Hematopoietic multipotent progenitor cell treated with erythropoietin and hydrocortisone succinate and interleukin-3 and kit ligand, for 17 days (in vitro differentiated cells): ENCODE data around the gene HECTD3.
A peak's percentile ranks its signal among the peaks of the same experiment; 100 is the strongest.
"Not testable (repeated sequence)": the region's sequence is repeated elsewhere in the genome, so short reads cannot be mapped to it uniquely, and the experiment has no call there.

Experiments
- DNase-seq: peaks from one replicate; pipeline ENCODE4 v3.0.0-alpha.2; 2015; ENCODE audit warnings: low spot score

The HECTD3 gene

DNA sequence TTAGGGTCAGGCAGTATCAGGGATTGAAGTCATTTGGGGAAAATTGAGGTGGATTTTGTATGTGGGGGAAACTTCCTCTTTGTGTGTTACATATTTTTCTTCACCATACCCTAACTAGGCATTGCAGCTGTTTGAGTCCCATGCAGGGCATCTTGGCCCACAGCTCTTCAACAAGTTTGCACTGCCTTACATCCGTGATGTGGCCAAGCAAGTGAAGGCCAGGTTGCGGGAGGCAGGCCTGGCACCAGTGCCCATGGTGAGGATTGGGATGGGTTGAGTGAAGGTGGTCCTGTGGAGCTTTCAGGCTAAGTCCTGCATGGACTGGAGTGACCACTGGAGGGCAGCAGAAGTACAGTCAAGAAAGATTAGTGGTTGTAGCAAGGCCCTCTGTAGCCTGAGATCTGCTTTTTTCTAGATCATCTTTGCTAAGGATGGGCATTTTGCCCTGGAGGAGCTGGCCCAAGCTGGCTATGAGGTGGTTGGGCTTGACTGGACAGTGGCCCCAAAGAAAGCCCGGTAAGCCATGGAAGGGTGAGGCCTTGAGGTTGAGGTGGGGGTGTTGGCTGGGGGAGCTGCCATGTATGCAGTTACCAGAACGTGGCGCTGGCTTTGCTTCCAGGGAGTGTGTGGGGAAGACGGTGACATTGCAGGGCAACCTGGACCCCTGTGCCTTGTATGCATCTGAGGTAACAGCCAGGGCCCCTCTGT lies 3.4 kb upstream of the HECTD3 start:
- peak; percentile 90 for DNase-seq

DNA sequence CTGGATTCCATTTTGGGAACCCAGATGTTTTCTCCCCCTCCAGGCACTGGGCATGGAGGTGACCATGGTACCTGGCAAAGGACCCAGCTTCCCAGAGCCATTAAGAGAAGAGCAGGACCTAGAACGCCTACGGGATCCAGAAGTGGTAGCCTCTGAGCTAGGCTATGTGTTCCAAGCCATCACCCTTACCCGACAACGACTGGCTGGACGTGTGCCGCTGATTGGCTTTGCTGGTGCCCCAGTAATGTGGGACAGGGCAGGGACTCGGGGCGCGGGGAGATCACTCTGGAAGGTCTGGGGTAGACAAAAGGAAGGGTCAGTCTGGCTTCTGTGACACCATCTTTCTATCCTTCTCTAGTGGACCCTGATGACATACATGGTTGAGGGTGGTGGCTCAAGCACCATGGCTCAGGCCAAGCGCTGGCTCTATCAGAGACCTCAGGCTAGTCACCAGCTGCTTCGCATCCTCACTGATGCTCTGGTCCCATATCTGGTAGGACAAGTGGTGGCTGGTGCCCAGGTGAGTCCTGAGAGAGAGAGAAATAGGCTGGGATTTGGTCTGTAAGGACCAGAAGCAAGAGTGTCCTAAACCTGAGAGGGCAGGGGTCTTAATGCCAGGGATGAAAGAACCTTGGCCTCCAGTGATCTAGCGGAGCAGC lies 2.6 kb upstream of the HECTD3 start:
- DNase-seq, result peak; percentile 49

DNA sequence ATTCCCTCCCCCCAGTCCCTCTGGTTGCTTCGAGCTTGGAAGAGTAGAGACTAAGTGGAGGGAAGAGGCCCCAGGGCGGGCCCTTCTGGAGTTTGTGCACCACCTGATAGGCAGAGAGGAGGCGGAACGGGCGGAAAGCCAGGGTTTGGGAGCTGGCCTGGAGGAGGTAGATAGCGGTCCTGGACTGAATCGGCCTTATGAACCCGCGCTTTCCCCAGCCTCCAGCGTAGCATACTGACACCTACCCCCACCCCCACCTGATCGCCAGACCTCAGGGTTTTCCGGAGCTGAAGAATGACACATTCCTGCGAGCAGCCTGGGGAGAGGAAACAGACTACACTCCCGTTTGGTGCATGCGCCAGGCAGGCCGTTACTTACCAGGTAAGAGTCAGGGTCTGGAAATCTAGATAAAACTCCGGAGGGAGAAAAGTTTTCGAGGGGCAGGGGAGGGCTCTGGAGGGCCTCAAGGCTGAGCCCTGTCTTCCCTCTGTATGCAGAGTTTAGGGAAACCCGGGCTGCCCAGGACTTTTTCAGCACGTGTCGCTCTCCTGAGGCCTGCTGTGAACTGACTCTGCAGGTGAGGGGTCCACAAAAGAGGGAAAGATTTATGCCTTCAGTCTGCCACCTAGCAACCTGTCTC lies 1.6 kb upstream of the HECTD3 start:
- peak; percentile 95 for DNase-seq

DNA sequence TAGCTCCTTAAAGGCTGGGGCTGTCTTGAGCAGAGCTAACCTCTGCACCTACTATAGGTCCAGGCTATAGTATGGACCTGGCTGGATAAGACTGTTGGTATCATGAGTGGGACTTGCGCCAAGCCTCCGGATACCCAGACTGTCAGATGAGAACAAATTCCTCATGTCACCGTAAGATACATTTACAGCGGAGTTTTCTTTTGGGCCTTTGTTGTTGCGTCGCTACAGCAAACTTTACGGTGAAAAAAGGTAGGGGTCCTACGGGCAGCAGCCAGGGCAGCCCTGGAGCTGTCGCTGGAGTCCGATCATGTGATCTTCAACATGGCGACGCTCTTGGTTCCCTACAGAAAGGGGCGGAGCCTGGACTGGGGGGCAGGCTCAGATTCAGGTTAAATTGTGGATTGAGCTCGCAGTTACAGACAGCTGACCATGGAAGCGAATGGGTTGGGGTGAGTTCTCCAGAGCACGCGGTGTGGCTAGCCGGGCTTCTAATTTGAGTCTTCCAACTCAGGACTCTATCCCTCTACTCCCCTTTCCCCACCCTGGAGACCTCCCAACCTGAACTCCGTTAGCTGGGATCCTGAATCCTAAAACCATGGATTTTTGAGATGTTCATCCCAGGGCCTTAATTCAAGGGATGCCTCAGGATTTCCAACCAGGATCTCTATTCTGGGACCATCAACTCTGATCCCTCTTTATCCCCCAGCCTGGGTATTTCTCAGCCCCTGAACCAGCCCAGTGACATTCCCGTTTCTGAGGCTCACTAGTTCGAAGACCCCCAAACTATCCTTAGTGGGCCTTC lies 914 bp upstream of the HECTD3 start, which contains the start of gene UROD:
Gene UROD, plus strand, starts transcription at position 418 of the 802 bp plus-strand sequence. Its CDS starts 12 bp downstream, at position 430.
- peak; percentile 97 for DNase-seq

DNA sequence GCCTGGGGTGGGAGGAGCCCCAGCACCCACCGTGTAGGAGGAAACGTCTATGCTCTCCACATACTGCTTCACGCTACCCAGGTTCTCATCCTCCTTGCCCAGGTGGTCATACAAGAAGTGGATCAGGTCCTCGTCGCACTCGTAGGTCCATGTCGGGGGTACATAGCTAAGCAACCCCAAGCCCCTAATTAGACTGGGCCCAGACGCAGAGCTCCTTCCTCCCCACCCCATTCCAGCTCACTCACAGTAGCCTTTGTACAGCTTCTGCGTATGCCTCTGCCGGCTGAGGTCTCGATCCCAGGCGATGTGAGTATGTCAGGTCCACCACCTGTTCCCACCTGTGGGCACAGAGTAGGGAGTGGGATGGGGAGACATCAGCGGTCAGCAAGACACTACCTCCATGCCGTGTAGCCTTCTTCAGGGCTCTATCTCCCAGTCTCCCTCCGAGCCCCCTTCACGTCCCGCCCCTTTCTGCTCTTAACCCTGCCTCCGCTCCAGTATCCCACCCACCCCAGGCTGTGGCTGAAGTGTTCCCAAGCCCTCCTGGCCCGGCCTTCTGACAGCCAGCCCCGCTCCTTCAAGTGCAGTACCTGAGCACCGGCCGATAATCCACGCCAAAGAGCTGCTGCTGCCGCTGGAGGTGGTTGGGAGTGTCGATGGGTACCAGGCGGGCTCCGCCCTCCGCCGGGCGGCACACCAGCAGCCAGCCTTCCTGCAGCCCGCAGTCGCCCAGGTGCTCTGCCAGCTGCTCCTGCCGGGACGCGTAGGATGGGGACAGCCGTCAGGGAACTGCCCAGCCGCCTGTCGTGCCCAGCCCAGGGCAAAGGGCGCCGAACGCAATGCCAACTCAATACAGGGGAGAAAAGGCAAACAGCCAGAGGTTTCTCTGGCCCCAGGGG lies 919 bp downstream of the HECTD3 start:
- peak; percentile 64 for DNase-seq

DNA sequence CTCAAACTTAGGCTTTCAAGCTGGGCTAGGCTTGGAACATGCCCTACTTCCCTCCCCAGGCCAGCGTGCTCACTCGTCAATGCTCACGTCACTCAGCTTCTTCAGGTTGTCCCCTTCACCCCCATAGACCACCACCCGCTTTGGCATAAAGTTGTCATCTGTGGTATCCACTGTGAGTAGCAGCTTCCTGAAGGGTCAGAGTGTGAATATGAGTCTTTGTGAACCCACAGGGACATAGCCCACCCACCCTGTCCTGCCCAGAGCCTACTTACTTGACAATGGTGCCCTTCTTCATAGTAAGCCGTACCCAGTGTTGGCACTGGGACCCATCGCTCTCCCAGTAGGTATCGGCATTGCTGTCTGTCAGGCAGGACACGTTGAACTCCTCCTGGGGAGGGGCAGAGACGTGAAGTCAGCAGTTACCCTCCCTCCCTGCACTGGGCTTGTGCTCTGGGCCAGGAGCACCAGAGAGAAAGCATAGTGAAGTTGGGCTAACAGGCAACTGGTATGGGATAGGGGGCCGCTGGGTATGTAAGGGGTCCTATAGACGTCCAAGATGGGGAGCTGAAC lies 1.7 kb downstream of the HECTD3 start:
- DNase-seq, result no peak

DNA sequence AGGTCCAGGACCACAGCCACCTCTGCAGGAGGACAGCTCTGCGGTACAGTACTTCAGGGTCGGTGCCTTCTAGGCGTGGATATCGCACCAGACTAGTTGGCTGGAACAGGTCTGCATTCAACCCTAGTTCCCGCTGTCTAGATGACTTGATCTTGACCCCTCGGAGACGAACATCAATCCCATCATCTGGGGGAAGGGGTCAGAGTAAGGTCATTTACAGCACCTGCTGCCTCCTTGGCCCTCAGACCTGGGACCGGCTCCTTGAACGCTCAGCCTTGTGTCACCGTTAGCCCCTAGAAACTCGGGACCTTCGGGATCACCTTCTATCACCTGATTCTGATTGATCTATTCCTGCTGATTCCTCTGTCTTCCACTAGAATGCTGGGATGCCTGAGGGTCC lies 2.6 kb downstream of the HECTD3 start:
- no peak for DNase-seq

DNA sequence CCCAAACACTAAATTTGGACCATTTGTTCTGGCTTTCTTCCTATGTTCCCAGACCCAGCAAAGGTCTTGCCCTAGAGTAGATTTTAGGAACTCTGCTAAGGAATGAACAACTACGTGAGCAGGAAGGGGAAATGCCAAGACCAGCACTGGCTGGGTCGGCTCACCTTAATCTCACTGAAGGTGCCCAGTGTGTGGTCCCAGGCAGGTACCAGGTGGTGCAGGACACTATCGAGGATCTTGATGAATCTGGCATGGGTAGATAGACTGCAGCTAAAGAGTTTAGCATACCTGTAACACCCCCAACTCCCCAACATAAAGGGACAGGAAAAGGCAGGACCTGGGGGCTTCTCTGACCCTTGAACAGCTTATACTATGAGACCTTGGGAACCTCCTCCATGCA lies 3.0 kb downstream of the HECTD3 start:
- no peak for DNase-seq

DNA sequence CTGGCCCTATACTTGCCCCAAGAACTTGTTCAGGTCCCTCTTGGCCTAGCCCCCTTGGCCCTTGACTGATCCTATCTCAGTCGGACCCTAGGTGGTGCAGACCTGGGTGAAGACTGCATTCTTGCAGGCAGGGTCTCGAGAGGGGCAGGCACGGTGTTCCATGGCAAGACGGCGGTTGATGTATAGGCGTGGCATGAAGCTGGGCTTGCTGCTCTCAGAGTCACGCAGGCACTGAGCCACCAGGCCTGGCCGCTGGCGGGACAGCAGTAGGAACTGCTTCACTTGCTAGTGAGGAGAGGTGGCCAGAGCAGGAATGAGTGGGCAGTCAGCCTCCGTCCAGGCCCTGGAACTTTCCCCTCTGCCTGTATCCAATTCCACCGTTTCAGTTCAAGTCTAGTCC lies 3.8 kb downstream of the HECTD3 start:
- DNase-seq, result no peak

DNA sequence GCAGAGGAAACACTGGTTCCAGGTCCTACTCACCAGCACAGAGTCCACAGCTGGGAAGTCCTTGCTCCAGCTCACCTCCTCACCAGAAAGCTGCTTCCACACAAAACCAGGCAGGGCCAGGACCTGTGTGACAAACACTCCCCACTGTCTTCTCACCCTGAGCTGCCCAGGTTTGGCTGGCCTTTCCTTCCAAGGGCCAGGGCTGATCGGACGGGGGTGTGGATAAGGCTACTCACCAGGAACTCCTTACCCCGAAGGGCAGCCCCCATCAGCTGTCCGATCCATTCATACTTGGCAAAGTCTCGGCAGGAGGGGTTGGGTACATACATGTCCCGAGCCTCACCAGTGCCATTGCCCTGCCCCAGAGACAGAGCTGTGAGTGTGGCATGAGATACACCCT lies 5.4 kb downstream of the HECTD3 start:
- DNase-seq, result no peak

DNA sequence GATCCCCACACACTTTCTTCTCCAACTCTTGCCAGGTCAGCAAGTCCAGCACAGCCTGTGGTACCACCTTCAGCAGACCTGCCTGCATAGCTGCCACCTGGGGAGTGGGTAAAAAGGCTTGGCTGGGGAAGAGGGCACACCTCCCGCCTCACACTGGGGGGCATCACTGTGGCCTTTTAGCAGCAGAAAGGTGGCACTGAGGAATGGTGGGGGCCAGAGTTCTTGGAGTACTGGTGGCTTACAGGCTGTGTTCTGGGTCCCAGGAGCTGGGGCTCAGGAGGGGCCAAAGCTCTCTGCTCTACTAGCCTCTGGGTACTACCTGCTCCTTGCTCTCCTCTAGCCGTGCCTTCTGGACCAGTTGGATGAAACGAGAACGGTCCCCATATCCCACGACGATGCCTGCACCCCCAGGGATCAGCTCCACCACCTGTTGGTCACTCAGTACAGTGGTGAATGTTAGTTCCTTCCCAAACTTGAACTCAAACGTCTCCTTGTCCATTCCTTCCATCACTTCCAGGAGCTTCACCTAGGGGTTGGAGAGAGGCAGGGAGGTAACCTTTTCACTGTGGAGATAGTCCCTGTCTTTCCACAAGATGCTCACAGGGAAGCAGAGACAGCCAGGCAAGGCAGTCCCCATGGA lies 6.7 kb downstream of the HECTD3 start:
- DNase-seq, result no peak

DNA sequence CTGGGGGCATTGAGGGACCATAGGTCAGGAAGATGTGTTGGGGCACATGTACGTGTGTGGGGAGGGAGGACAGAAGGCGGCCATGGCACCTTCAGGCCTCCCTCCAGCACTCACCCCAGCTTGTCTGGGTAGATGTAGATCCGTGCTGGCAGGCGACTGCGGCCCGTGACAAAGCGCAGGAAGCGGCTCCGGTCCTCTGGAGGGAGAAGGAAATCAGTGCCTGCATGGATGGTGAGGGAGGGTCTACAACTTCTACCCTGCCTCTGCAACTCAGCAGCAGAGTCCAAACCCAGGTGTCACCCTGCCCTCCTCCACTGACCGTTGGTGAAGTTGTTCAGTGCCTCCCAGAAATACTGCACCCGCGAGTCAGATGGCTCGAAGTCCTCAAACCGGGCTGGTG lies 7.4 kb downstream of the HECTD3 start:
- no peak for DNase-seq

DNA sequence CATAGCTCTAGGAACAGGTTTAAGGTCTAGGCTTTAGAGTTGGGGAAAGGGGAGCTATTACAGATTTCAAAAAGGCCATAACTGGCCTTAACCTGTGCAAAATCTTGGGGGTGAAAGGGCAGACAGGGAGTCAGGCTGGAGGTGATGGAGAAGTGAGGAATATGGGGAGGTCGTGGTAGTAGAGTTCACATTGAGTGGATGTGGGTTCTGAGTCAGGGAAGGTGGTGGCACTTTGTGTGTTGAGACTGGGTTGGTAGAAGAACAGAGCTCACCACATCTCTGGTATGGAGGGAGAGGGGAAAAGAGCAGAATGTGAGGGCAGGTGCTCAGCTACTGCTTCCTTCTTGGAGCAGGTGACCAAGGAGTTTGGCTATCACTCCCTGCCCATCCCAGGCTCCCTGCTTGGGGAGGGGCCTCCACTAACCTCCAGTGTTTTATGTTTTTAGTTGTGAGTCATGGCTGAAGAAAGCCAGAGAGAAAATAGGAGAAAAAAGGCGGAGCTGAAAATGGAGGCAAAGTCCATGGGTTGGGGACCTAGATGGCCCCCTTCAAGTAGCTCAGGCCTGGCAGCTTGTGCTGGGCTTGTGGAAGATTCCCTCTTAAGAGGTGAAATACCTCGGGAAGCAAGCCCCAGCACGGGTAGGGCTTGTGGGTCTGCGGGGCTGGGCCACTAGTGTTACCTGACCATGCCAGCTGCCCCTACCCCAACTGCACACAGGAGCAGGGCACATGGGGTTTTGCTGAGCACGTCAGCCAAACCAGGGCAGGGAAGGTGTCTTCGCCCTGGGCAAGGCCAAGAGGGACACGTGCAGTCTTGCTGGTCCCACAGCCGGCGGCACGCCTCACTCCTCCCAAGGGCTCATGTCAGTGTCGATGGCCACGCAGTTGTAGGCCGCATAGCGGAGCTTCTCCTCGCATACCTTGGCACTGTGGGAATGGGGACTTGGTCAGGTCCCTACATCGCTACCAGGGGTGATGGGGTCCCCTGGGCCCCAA lies 8.2 kb downstream of the HECTD3 start:
- DNase-seq, result no peak

DNA sequence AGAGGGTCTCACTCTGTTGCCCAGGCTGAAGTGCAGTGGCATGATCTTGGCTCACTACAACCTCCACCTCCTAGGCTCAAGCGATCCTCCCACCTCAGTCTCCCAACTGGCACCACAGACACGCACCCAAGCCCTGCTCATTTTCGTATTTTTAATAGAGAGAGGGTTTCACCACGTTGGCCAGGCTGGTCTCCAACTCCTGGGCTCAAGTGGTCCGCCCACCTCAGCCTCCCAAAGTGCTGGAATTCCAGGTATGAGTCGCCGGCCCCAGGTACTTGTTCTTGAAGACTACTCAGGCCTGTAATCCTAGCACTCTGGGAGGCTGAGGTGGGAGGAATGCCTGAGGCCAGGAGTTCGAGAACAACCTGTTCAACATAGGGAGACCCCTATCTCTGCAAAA lies 9.5 kb downstream of the HECTD3 start:
- DNase-seq, result not testable (repeated sequence)

DNA sequence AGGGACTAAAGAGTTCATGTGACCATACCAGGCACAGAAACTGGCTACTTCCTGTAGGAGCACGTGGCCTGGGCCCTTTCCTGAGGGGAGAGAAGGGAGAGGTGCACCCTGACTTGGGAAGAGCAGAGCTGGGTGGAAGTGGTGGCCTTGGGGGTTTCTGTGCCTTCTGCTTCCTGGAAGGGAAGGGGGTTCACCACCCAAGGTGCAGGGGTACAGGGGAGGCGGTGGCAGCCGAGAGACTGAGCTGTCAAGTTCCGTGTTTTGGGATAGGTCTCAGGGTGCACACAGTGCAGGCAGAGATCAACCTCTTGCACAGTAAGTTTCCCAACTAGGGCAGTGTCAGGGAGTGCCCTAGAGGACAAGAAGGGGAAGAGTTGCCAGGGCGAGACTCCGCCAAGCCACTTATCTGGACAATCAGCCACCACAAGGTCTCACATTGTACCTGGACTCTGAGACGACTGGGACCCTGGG lies 10.1 kb downstream of the HECTD3 start:
- no peak for DNase-seq

DNA sequence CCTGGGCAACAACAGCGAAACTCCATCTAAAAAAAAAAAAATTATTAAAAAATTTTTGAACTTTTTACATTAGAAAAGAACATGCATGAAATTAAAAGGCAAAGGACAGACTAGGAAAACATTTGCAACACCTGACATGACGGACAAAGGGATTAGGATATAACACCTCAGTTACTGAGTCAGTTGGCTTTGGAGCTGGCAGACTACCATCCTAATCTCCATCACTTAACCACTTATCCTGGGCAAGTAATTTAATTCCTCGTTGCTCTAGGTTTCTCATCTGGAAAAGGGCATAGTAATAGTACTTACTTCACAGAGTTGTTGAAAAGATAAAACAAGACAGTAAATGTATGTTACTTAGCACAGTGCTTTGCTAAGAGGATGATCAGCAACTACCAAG lies 11.9 kb downstream of the HECTD3 start:
- no peak for DNase-seq

DNA sequence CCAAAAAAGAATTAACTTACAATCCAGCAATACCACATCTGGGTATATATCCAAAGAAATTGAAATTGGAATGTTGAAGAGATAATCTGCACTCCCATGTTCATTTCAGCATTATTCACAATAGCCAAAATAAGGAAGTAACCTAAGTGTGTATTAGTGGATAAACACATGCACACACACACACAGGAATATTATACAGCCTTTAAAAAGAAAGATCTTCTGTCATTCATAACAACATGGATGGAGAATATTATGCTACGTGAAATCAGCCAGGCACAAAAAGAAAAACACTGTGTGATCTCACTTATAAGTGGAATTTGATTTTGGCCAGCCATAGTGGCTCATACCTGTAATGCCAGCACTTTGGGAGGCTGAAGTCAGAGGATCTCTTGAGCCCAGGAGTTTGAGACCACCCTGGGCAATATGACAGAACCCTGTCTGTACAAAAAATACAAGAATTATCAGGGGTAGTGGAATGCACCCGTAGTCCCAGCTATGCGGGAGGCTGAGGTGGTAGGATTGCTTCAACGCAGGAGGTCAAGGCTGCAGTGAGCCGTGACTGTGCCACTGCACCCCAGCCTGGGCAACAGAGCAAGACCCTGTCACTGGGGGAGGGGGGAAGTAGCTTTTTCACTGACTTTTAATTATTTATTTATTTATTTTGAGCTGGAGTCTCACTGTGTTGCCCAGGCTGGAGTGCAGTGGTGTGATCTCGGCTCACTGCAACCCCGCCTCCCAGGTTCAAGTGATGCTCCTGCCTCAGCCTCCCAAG lies 15.5 kb downstream of the HECTD3 start:
- no peak for DNase-seq

DNA sequence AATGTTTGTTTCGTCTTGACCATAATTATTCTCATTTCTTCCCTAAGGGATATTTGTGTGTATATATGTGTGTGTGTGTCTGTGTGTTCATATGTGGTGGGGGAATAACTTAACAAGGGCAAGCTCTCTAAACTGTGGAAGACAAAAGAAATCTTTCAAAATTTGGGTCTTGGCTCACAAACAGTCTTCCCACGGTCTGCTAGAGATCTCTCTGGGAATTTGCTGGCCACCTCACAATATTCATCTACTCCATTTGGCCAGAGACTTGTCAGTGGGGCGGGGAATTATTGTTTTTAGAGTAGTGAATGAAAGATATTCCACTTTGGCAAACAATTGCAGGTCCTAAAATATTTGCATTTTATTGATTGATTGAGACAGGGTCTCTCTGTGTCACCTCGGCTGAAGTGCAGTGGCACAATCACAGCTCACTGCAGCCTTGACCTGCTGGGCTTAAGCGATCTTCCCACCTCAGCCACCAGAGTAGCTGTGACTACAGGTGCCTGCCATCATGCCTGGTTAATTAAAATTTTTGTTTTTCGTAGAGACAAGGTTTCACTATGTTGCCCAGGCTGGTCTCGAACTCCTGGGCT lies 16.7 kb downstream of the HECTD3 start:
- no peak for DNase-seq
